Activated B cell treated with CpG ODN at 0.5 μM for 24 hours (primary cell): ENCODE data around the gene MEP1A. TPM values are rescaled to one million over a fixed set of nuclear protein-coding genes. Genes with fewer than 3 reads are reported as not detected.

Experiments used
- ATAC-seq: fragments of 200-7000 bp; cut with Tn5 transposase; one replicate; pipeline ENCODE4 v1.10.0; 2021; ENCODE audit warnings: low read depth, mild to moderate bottlenecking, moderate library complexity
- CTCF ChIA-PET: fragments of 350-600 bp; sonication (Branson Sonifier 250); formaldehyde crosslinking; loops from one replicate; lab custom pipeline; 2021; ENCODE audit warnings: antibody characterized with exemption; lab: Charles Lee
- POLR2A ChIA-PET: fragments of 350-600 bp; sonication (Branson Sonifier 250); formaldehyde crosslinking; loops from one replicate; lab custom pipeline; 2021; ENCODE audit warnings: antibody characterized with exemption; lab: Charles Lee
- DNase-seq: peaks from one replicate; pipeline ENCODE4 v3.0.0; 2022
- H3K27ac Mint-ChIP-seq: one replicate; pipeline ENCODE4 v1.8.0; 2020; ENCODE audit warnings: mixed read lengths
- H3K27me3 Mint-ChIP-seq: one replicate; pipeline ENCODE4 v1.8.0; 2021; ENCODE audit warnings: mixed read lengths
- H3K36me3 Mint-ChIP-seq: one replicate; pipeline ENCODE4 v1.8.0; 2021; ENCODE audit warnings: low read depth, mixed read lengths
- H3K4me1 Mint-ChIP-seq: one replicate; pipeline ENCODE4 v1.8.0; 2021; ENCODE audit warnings: mixed read lengths
- H3K4me3 Mint-ChIP-seq: one replicate; pipeline ENCODE4 v1.8.0; 2020; ENCODE audit warnings: mild to moderate bottlenecking, mixed read lengths
- H3K9me3 Mint-ChIP-seq: one replicate; pipeline ENCODE4 v1.8.0; 2020; ENCODE audit warnings: mixed read lengths
- intact Hi-C: fragments of 100-400 bp; cut with micrococcal nuclease; formaldehyde crosslinking; loops from one replicate; pipeline ENCODE4 v1.15.1; 2024
- total RNA-seq: library from RNA; stranded (reverse); gene quantifications from 2 replicates; pipeline ENCODE4 v1.2.3, GENCODE V29; 2022
- TF ChIP-seq, protein P1 (sequence below): fragments of 200-600 bp; IDR thresholded peaks from one replicate; pipeline ENCODE4 v1.8.0; 2022; ENCODE audit warnings: antibody characterized with exemption, mild to moderate bottlenecking

MEP1A gene
- total RNA-seq, 1 donor from 2014 or later, result not detected

DNA sequence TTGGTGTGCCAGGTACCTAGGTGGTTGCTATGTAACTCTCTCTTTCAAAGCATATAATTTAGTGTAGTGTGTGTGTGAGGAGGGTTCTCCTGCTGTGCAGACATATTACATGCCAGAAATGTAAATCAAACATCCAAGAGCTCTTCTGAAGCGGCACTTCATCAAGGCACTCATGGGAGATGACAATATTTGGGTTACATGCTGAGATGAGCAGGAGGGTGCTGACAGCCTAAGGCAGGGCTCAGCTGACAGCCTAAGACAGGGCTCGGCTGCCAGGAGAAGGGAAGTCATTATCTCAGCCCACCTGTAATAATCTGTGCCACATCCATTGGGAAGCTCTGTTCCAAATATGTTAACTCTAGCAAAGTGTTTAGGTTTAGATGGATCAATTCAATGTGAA, 89.5 kb downstream of the MEP1A start:
- POLR2A ChIA-PET, result no interaction called here
- Mint-ChIP-seq H3K27ac (no peak overlapping the region), H3K4me1 (no peaks in the 10 kb centered on the region), H3K9me3 (no peaks in the 10 kb centered on the region), H3K4me3 (no peak overlapping the region), H3K36me3 (no peaks in the 10 kb centered on the region), H3K27me3 (peaks cover 4% of the 10 kb centered on the region)
- intact Hi-C loops, result no loop called here
- ATAC-seq, result no peak
- TF ChIP-seq, protein P1, sequence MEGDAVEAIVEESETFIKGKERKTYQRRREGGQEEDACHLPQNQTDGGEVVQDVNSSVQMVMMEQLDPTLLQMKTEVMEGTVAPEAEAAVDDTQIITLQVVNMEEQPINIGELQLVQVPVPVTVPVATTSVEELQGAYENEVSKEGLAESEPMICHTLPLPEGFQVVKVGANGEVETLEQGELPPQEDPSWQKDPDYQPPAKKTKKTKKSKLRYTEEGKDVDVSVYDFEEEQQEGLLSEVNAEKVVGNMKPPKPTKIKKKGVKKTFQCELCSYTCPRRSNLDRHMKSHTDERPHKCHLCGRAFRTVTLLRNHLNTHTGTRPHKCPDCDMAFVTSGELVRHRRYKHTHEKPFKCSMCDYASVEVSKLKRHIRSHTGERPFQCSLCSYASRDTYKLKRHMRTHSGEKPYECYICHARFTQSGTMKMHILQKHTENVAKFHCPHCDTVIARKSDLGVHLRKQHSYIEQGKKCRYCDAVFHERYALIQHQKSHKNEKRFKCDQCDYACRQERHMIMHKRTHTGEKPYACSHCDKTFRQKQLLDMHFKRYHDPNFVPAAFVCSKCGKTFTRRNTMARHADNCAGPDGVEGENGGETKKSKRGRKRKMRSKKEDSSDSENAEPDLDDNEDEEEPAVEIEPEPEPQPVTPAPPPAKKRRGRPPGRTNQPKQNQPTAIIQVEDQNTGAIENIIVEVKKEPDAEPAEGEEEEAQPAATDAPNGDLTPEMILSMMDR, result no peak
- CTCF ChIA-PET, result no interaction called here
- DNase-seq, result no peak

DNA sequence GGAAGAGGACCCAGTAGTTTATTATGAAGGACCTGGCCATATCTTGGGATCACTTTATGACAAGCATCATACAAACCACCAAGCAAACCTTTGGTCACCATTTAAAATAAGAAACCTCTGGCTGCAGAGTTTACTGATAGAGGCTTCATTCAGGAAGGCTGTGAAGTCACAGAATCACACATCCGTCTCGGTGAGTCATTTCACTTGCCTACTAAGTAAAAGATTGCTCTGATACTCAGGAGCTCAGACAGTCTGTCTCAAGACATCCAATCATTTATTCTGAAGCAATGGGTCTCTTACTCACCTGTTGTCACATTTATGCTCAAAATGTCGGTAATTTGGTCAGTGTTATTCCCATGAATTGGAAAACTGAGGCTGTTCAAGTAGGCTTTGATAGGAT, 94.8 kb downstream of the MEP1A start:
- H3K4me1 Mint-ChIP-seq, result no peaks in the 10 kb centered on the region
- no peak for DNase-seq
- CTCF ChIA-PET, result no interaction called here
- no peaks in the 10 kb centered on the region for H3K9me3 Mint-ChIP-seq
- H3K27ac Mint-ChIP-seq, result no peak overlapping the region
- POLR2A ChIA-PET, result no interaction called here
- no peaks in the 10 kb centered on the region for H3K36me3 Mint-ChIP-seq
- H3K27me3 Mint-ChIP-seq, result peaks cover 2% of the 10 kb centered on the region
- H3K4me3 Mint-ChIP-seq, result no peak overlapping the region
- no peak for ATAC-seq
- TF ChIP-seq, protein P1, result no peak
- intact Hi-C loops, result no loop called here

DNA sequence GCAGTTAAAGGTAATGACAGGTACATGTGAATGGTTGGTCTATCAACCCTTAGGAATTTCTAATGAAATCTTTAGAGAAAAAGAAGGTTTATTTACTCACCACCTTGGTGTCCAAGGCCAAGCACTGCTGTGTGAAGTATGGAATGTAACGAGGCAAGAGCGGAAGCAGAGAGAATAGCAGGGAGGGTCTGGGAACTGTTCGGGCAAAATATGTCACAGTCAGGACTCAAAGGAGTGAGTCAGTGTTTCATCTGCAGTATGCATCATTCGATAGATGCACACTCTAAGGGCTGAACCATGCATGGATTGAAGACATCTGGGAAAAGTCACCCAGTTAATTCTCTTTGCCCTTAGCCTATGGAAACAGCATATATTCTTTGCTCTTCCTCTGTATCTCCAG, 95.4 kb downstream of the MEP1A start:
- no peak overlapping the region for H3K27ac Mint-ChIP-seq
- CTCF ChIA-PET, result no interaction called here
- no peaks in the 10 kb centered on the region for H3K36me3 Mint-ChIP-seq
- no peaks in the 10 kb centered on the region for H3K9me3 Mint-ChIP-seq
- ATAC-seq (no peak), DNase-seq (no peak)
- H3K4me1 Mint-ChIP-seq, result no peaks in the 10 kb centered on the region
- H3K4me3 Mint-ChIP-seq, result no peak overlapping the region
- POLR2A ChIA-PET, result no interaction called here
- TF ChIP-seq, protein P1, result no peak
- H3K27me3 Mint-ChIP-seq, result peaks cover 2% of the 10 kb centered on the region
- intact Hi-C loops, result no loop called here

Other genes with a start within 250 kb of the MEP1A start
- gene CYP39A1, start 140.6 kb upstream of the MEP1A start, total RNA-seq, result not detected in 2 replicates
- gene SLC25A27, start 140.4 kb upstream of the MEP1A start, total RNA-seq, result 0.29 and 0.78 TPM in 2 replicates
- not detected in 2 replicates for gene TDRD6, start 105.5 kb upstream of the MEP1A start, total RNA-seq
- 0.38 and 0.51 TPM in 2 replicates for gene PLA2G7, start 58.0 kb upstream of the MEP1A start, total RNA-seq
- not detected in 2 replicates for gene ANKRD66, start 46.5 kb upstream of the MEP1A start, total RNA-seq
- gene ADGRF5, start 128.5 kb downstream of the MEP1A start, total RNA-seq, result not detected in 2 replicates
- gene ADGRF1, start 248.9 kb downstream of the MEP1A start, total RNA-seq, result not detected in 2 replicates